HUES64 (cell line): ENCODE results near the gene ACADS.
A peak's percentile ranks its signal among the peaks of the same experiment; 100 is the strongest.

Experiments used
- H3K27ac ChIP-seq: 2 replicates; pipeline ENCODE4 v1.7.0; 2013; ENCODE audit warnings: low read depth, low read length, inconsistent platforms
- H3K27me3 ChIP-seq: 2 replicates; pipeline ENCODE4 v1.6.1; 2013; ENCODE audit warnings: mild to moderate bottlenecking, low read length; ENCODE audit not compliant: insufficient read depth
- H3K36me3 ChIP-seq: 2 replicates; pipeline ENCODE4 v1.6.1; 2013; ENCODE audit warnings: mild to moderate bottlenecking, low read length; ENCODE audit not compliant: insufficient read depth
- H3K4me1 ChIP-seq: 2 replicates; pipeline ENCODE4 v1.6.1; 2013; ENCODE audit warnings: mild to moderate bottlenecking, low read length, moderate library complexity; ENCODE audit not compliant: insufficient read depth
- H3K4me3 ChIP-seq: 2 replicates; pipeline ENCODE4 v1.5.1; 2013; ENCODE audit warnings: mild to moderate bottlenecking, low read length, moderate library complexity
- H3K9ac ChIP-seq: 2 replicates; pipeline ENCODE4 v1.6.1; 2013; ENCODE audit warnings: mild to moderate bottlenecking, low read depth, low read length
- H3K9me3 ChIP-seq: 2 replicates; pipeline ENCODE4 v1.6.1; 2013; ENCODE audit warnings: low read depth, low read length; ENCODE audit not compliant: insufficient read depth
- WGBS: fragments of 150-250, 120-280 bp; methylation state at CpG from one replicate; pipeline ENCODE4 v1.1.7; 2013; ENCODE audit warnings: missing lambda C conversion rate; 5-methylcytosine and 5-hydroxymethylcytosine counted together

Gene ACADS

GRCh38 chr12:120719072-120719471 is 6.6 kb upstream of the ACADS start:
- no peak overlapping the region for H3K27ac ChIP-seq
- peaks cover 94% of the 10 kb centered on the region for H3K36me3 ChIP-seq
- H3K4me3 ChIP-seq, result no peak overlapping the region
- H3K27me3 ChIP-seq, result no peaks in the 10 kb centered on the region
- WGBS, result 95% methylated on average over 2 of the region's 2 CpGs
- H3K9ac ChIP-seq, result no peak overlapping the region
- no peaks in the 10 kb centered on the region for H3K9me3 ChIP-seq
- no peaks in the 10 kb centered on the region for H3K4me1 ChIP-seq

DNA sequence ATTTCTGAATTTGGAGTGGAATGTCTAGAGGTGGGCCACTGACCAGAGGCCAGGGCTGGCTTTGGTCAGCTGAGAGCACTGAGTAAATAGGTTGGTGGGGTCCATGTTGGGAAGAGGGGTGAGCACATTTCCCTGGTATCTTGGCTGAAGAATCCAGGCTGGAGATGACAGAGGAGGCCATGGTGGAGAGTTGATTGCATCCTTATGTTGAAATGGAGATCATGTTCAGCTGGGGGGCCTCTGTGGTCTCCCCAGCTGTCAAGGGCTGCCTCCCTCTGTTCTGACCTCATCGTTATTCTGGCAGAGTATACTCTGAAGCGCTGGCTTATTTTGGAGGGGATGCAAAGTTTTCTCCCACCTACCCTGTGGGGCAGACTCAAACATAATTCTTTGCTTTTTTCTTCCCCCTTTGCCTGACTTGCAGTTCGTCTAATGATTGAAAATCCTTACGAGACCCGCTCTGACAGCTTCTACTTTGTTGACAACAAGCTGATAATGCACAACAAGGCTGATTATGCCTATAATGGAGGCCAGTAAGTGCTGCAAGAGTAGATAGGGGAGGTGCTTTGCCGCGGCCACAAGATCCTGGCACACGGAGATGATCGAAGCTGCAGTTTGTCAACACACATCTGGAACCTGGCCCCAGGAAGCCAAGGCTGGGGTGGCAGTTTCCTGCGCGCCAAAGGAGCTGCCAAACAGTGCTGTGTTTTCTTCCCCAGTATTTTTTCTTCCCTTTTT is 6.0 kb upstream of the ACADS start:
- Histone ChIP-seq H3K9me3 (no peaks in the 10 kb centered on the region), H3K36me3 (peaks cover 93% of the 10 kb centered on the region), H3K4me3 (no peak overlapping the region), H3K4me1 (no peaks in the 10 kb centered on the region), H3K9ac (no peak overlapping the region), H3K27me3 (no peaks in the 10 kb centered on the region), H3K27ac (no peak overlapping the region)
- WGBS, result 97% methylated on average over 11 of the region's 11 CpGs

- Histone ChIP-seq H3K36me3 (peaks cover 86% of the 10 kb centered on the region), H3K27ac (no peak overlapping the region), H3K9ac (no peak overlapping the region), H3K4me3 (no peak overlapping the region), H3K4me1 (no peaks in the 10 kb centered on the region), H3K9me3 (no peaks in the 10 kb centered on the region), H3K27me3 (no peaks in the 10 kb centered on the region)
- 93% methylated on average over 7 of the region's 7 CpGs for WGBS
Measured at GRCh38 chr12:120720234-120720986, 5.2 kb upstream of the ACADS start.

GRCh38 chr12:120720987-120721801 is 4.4 kb upstream of the ACADS start:
- Histone ChIP-seq H3K27ac (no peak overlapping the region), H3K4me1 (no peaks in the 10 kb centered on the region), H3K9ac (no peak overlapping the region), H3K9me3 (no peaks in the 10 kb centered on the region), H3K36me3 (peaks cover 80% of the 10 kb centered on the region), H3K4me3 (no peak overlapping the region), H3K27me3 (peaks cover 3% of the 10 kb centered on the region; the same call in 1 of the 2 replicates)
- WGBS, result 95% methylated on average over 10 of the region's 10 CpGs

DNA sequence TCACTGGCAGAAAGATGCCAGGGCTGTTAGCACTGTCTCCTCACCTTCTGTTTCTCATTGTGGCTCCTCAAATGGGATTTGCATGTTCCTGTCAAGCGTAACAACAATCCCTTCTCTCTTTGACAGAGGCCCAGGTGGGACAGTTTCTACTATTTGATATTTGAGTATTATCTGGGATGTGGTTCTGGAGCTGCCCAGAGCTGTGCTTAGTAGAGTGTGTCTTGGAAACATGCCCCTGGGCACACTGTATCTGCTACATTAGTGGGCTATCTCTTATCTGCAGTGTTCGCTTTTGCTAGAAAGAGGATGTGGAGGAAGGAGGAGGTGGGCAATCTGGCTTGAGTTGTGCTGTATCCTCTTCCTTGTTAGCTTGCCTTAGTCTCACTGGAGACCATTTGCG is 3.8 kb upstream of the ACADS start:
- Histone ChIP-seq H3K36me3 (peaks cover 73% of the 10 kb centered on the region), H3K27ac (no peak overlapping the region), H3K9me3 (no peaks in the 10 kb centered on the region), H3K9ac (no peak overlapping the region), H3K4me3 (no peak overlapping the region), H3K27me3 (peaks cover 7% of the 10 kb centered on the region; the same call in 1 of the 2 replicates), H3K4me1 (no peaks in the 10 kb centered on the region)
- WGBS, result 93% methylated on average over 3 of the region's 3 CpGs

DNA sequence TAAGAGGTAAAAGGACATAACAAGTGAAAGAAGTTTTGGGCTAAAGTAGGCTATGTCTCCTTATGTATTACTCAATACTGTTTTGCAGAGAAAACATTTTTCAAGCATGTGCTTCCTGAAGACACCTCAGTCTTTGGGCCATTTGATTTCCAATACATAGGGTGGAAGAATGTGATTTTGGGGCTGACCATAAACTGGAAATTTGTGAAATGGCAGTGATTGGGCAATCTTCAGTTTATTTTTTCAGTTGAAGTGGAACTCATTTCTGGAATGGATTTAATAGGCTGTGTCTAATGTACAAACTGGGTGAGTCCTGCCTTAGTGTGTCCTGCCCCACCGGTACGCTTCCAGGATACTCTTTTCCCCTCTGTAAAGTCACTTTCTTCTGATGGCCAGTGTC is 2.8 kb upstream of the ACADS start:
- H3K9me3 ChIP-seq, result no peaks in the 10 kb centered on the region
- H3K9ac ChIP-seq, result no peak overlapping the region
- peaks cover 7% of the 10 kb centered on the region; the same call in 1 of the 2 replicates for H3K27me3 ChIP-seq
- 96% methylated on average over 2 of the region's 2 CpGs for WGBS
- H3K4me1 ChIP-seq, result no peaks in the 10 kb centered on the region
- no peak overlapping the region for H3K4me3 ChIP-seq
- H3K27ac ChIP-seq, result no peak overlapping the region
- H3K36me3 ChIP-seq, result peaks cover 68% of the 10 kb centered on the region

GRCh38 chr12:120724720-120725119 is 906 bp upstream of the ACADS start:
- H3K36me3 ChIP-seq, result peaks cover 49% of the 10 kb centered on the region
- H3K9ac ChIP-seq, result no peak overlapping the region
- WGBS, result 87% methylated on average over 5 of the region's 5 CpGs

GRCh38 chr12:120725151-120725658 is 421 bp upstream of the ACADS start:
- Histone ChIP-seq H3K9ac (0 out of 2 replicates have a peak overlapping the region, but pooled peaks have one; percentile 29), H3K36me3 (peaks cover 44% of the 10 kb centered on the region), H3K4me3 (peak overlapping the region; percentile 70), H3K27me3 (peaks cover 7% of the 10 kb centered on the region; the same call in 1 of the 2 replicates), H3K4me1 (no peaks in the 10 kb centered on the region), H3K27ac (no peak overlapping the region), H3K9me3 (no peaks in the 10 kb centered on the region)
- 36% methylated on average over 14 of the region's 14 CpGs for WGBS

More at GRCh38 chr12:120724720-120725119, 906 bp upstream of the ACADS start:
- Histone ChIP-seq H3K4me1 (no peaks in the 10 kb centered on the region), H3K4me3 (peak overlapping the region; percentile 70; the same call in 1 of the 2 replicates), H3K27me3 (peaks cover 7% of the 10 kb centered on the region; the same call in 1 of the 2 replicates), H3K27ac (no peak overlapping the region), H3K9me3 (no peaks in the 10 kb centered on the region)

GRCh38 chr12:120726510-120726793 is 826 bp downstream of the ACADS start:
- Histone ChIP-seq H3K9me3 (no peaks in the 10 kb centered on the region), H3K27ac (no peak overlapping the region), H3K4me3 (peak overlapping the region; percentile 70; the same call in 1 of the 2 replicates), H3K9ac (peak overlapping the region; percentile 79; the same call in 1 of the 2 replicates), H3K4me1 (no peaks in the 10 kb centered on the region), H3K36me3 (peaks cover 38% of the 10 kb centered on the region), H3K27me3 (peaks cover 7% of the 10 kb centered on the region; the same call in 1 of the 2 replicates)
- 92% methylated on average over 9 of the region's 9 CpGs for WGBS

DNA sequence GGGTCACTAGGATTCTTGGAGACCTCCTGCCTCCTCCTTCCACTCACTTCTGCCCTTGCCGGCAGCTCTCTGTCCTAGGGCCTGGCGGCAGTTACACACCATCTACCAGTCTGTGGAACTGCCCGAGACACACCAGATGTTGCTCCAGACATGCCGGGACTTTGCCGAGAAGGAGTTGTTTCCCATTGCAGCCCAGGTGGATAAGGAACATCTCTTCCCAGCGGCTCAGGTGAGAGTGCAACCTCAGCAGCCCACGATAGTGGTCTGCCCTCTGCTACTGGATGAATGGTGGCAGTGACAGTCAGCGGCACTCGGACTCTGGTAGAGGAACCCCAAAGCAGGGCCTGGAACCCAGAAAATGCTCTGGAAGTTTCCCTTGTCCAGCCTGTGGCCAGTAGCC is 1.3 kb downstream of the ACADS start:
- WGBS, result 96% methylated on average over 9 of the region's 9 CpGs

More for the DNA sequence above, 1.3 kb downstream of the ACADS start:
- H3K27ac ChIP-seq, result no peak overlapping the region
- H3K9ac ChIP-seq, result no peak overlapping the region
- no peaks in the 10 kb centered on the region for H3K9me3 ChIP-seq
- peaks cover 7% of the 10 kb centered on the region; the same call in 1 of the 2 replicates for H3K27me3 ChIP-seq
- no peak overlapping the region for H3K4me3 ChIP-seq
- peaks cover 33% of the 10 kb centered on the region for H3K36me3 ChIP-seq
- H3K4me1 ChIP-seq, result no peaks in the 10 kb centered on the region
